Measurements from ENCODE around the gene TSPEAR.

- TF ChIP-seq CTCF (IDR thresholded peaks at IDR 0.05 in 8 of 11, conservative IDR thresholded peaks at IDR 0.05 in 3 of 11) (no peak), POLR2A (IDR thresholded peaks at IDR 0.05) (no peak)
Observed at GRCh38 chr21:44758141-44758561, 46.8 kb upstream of the TSPEAR start.

Data from spleen (tissue), 7 donors.